ENCODE results near the gene DSC2. TPM values are rescaled to one million over a fixed set of nuclear protein-coding genes. Genes with fewer than 3 reads are reported as not detected.

The DSC2 gene
- total RNA-seq (2021) (0.04 TPM in 1 of 2 replicates, not detected in the other), Bru-seq, nascent RNA (percentile 4 among the genes with signal in this experiment), BruChase-seq, experiment 1, labeled RNA remaining after a 2-hour chase (percentile 6 among the genes with signal in this experiment), BruChase-seq, experiment 2, labeled RNA remaining after a 6-hour chase (not detected)
- long read RNA-seq, result 0 reads

- no peak within 1 kb of the TSS for H3K4me3 ChIP-seq (ENCODE audit: low read depth, low read length, poor library complexity, severe bottlenecking)
- POLR2A ChIA-PET (ENCODE audit: low non-redundant PET), result no interaction called here
- no TSS peak for BruUV-seq (replicated peaks)
- no peaks in the 10 kb centered on the region for H3K36me3 ChIP-seq (ENCODE audit: insufficient read depth, low read length, poor library complexity, severe bottlenecking)
- no peak within 1 kb of the TSS for H3K27ac ChIP-seq (ENCODE audit: low read depth, low read length, poor library complexity, severe bottlenecking)
- no peaks in the 10 kb centered on the region for H3K4me1 ChIP-seq (ENCODE audit: insufficient read depth, low read length, poor library complexity, severe bottlenecking)
- intact Hi-C loops (cut with micrococcal nuclease; ENCODE audit: unreplicated experiment), result no loop called here
- TF ChIP-seq CTCF (conservative IDR thresholded peaks at IDR 0.05; ENCODE audit: low read depth, low read length), result no peak
- TF ChIP-seq EZH2 (IDR thresholded peaks at IDR 0.05; ENCODE audit: borderline replicate concordance, low read depth, low read length, poor library complexity, severe bottlenecking), result peak; percentile 16
- no peaks in the 10 kb centered on the region for H3K9me3 ChIP-seq (ENCODE audit: low read depth, low read length, poor library complexity, severe bottlenecking)
- H3K27me3 ChIP-seq (replicated peaks; ENCODE audit: insufficient read depth, low read depth, low read length, poor library complexity), result peaks cover 65% of the 10 kb centered on the region
- DNase-seq (ENCODE audit: low spot score), result no peak
- CTCF ChIA-PET, result no interaction called here
Observed at GRCh38 chr18:31102025-31102684, at the start of gene DSC2. TSS of gene DSC2 (minus strand) at chr18:31102421. CDS start at chr18:31101971, 450 bp downstream.

- intact Hi-C loops (cut with micrococcal nuclease; ENCODE audit: unreplicated experiment), result no loop called here
- Histone ChIP-seq H3K4me3 (ENCODE audit: low read depth, low read length, poor library complexity, severe bottlenecking) (no peak overlapping the region), H3K27ac (ENCODE audit: low read depth, low read length, poor library complexity, severe bottlenecking) (no peak overlapping the region), H3K9me3 (ENCODE audit: low read depth, low read length, poor library complexity, severe bottlenecking) (no peaks in the 10 kb centered on the region), H3K4me1 (ENCODE audit: insufficient read depth, low read length, poor library complexity, severe bottlenecking) (no peaks in the 10 kb centered on the region), H3K27me3 (replicated peaks; ENCODE audit: insufficient read depth, low read depth, low read length, poor library complexity) (no peaks in the 10 kb centered on the region), H3K36me3 (ENCODE audit: insufficient read depth, low read length, poor library complexity, severe bottlenecking) (no peaks in the 10 kb centered on the region)
- DNase-seq (ENCODE audit: low spot score), result no peak
- TF ChIP-seq CTCF (conservative IDR thresholded peaks at IDR 0.05; ENCODE audit: low read depth, low read length) (no peak), EZH2 (IDR thresholded peaks at IDR 0.05; ENCODE audit: borderline replicate concordance, low read depth, low read length, poor library complexity, severe bottlenecking) (no peak)
- no TSS peak for BruUV-seq (replicated peaks)
- POLR2A ChIA-PET (ENCODE audit: low non-redundant PET), result no interaction called here
- CTCF ChIA-PET, result no interaction called here
Observed at GRCh38 chr18:31149351-31149750, 47.1 kb upstream of the DSC2 start.

- no peak for DNase-seq (ENCODE audit: low spot score)
- H3K9me3 ChIP-seq (ENCODE audit: low read depth, low read length, poor library complexity, severe bottlenecking), result no peaks in the 10 kb centered on the region
- H3K4me1 ChIP-seq (ENCODE audit: insufficient read depth, low read length, poor library complexity, severe bottlenecking), result no peaks in the 10 kb centered on the region
- BruUV-seq (replicated peaks), result no TSS peak
- no peak overlapping the region for H3K27ac ChIP-seq (ENCODE audit: low read depth, low read length, poor library complexity, severe bottlenecking)
- no peak for TF ChIP-seq EZH2 (IDR thresholded peaks at IDR 0.05; ENCODE audit: borderline replicate concordance, low read depth, low read length, poor library complexity, severe bottlenecking)
- TF ChIP-seq CTCF (conservative IDR thresholded peaks at IDR 0.05; ENCODE audit: low read depth, low read length), result no peak
- H3K27me3 ChIP-seq (replicated peaks; ENCODE audit: insufficient read depth, low read depth, low read length, poor library complexity), result no peaks in the 10 kb centered on the region
- POLR2A ChIA-PET (ENCODE audit: low non-redundant PET), result no interaction called here
- intact Hi-C loops (cut with micrococcal nuclease; ENCODE audit: unreplicated experiment), result no loop called here
- CTCF ChIA-PET, result no interaction called here
- no peaks in the 10 kb centered on the region for H3K36me3 ChIP-seq (ENCODE audit: insufficient read depth, low read length, poor library complexity, severe bottlenecking)
- H3K4me3 ChIP-seq (ENCODE audit: low read depth, low read length, poor library complexity, severe bottlenecking), result no peak overlapping the region
Observed at GRCh38 chr18:31148600-31148999, 46.4 kb upstream of the DSC2 start.
